Gastroesophageal sphincter (tissue), 3 donors: Measurements from ENCODE around the gene ITM2C.

Experiments
- CTCF ChIP-seq, 4 experiments: fragments of 200-600 bp in 2 of 4; fragments of 450-650 bp in 2 of 4; sonication (generic) in 1 of 4; IDR thresholded peaks; one replicate each; pipeline ENCODE4 v1.5.1; 2017 to 2019; ENCODE audit warnings: antibody characterized with exemption in 4 of 4, mild to moderate bottlenecking in 2 of 4, moderate library complexity in 2 of 4
- EP300 ChIP-seq: sonication (generic); formaldehyde crosslinking; IDR thresholded peaks from one replicate; pipeline ENCODE4 v1.6.1; 2017; ENCODE audit warnings: antibody characterized with exemption, mild to moderate bottlenecking
- POLR2A ChIP-seq, 2 donors: fragments of 450-650 bp; IDR thresholded peaks; one replicate each; pipeline ENCODE4 v1.6.1; 2017; ENCODE audit warnings: antibody characterized with exemption in 2 of 2, mild to moderate bottlenecking in 2 of 2, moderate library complexity in 1 of 2

DNA sequence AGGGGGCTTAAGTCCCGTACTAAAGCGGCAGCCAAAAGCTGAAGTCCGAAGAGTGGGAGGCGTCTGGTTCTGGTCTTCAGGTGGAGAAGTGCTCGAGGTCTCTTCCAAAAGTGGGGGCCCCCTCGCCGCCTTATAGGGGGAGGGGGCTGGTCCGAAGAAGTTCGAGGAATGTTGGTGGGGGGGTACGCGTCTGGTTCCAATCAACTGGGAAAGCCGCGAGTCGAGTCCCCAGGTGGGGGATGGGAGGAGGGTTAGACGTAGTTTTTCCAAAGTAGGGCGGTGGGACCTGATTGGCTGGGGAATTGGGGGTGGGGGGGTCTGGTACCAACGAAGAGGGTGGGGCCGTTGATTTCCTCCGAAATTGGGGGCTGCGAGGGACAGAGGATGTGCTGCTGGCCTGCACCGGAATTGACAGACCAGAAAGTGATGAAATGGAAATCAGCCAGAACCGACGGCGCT lies 594 bp downstream of the ITM2C start:
- no peak for TF ChIP-seq CTCF (IDR thresholded peaks at IDR 0.05)
- no peak for TF ChIP-seq POLR2A (IDR thresholded peaks at IDR 0.05)
- TF ChIP-seq EP300, result no peak
